GM12878 (cell line): ENCODE results near the gene GGN. TPM values are rescaled to one million over a fixed set of nuclear protein-coding genes. Genes with fewer than 3 reads are reported as not detected.

Experiments
- CBFB ChIP-seq: IDR thresholded peaks from 2 replicates; pipeline ENCODE4 v1.6.1; 2016; ENCODE audit warnings: antibody characterized with exemption, low read depth
- CEBPZ ChIP-seq: fragments of 150-350 bp; IDR thresholded peaks from 2 replicates; pipeline ENCODE4 v1.6.1; 2016; ENCODE audit warnings: low read depth, low read length
- CTCF ChIP-seq, 3 experiments: IDR thresholded peaks in 2 of 3; conservative IDR thresholded peaks in 1 of 3; 2 replicates each; pipeline ENCODE4 v1.5.1; 2011; ENCODE audit warnings: low read depth in 3 of 3, low read length in 3 of 3, mild to moderate bottlenecking in 3 of 3, control low read depth in 2 of 3, moderate library complexity in 2 of 3, inconsistent platforms in 1 of 3, mixed read lengths in 1 of 3; ENCODE audit not compliant: control insufficient read depth in 2 of 3, insufficient read depth in 1 of 3; ENCODE audit errors: extremely low read depth in 1 of 3
- HCFC1 ChIP-seq: fragments of 150-350 bp; IDR thresholded peaks from 2 replicates; pipeline ENCODE4 v1.6.1; 2014; ENCODE audit warnings: low read length
- IKZF1 ChIP-seq: fragments of 450-650 bp; conservative IDR thresholded peaks from 2 replicates; pipeline ENCODE4 v1.6.1; 2017; ENCODE audit warnings: antibody characterized with exemption, mild to moderate bottlenecking
- MLLT1 ChIP-seq: fragments of 450-650 bp; IDR thresholded peaks from 2 replicates; pipeline ENCODE4 v1.6.1; 2016; ENCODE audit warnings: mild to moderate bottlenecking
- RBBP5 ChIP-seq: fragments of 200-600 bp; sonication (generic); conservative IDR thresholded peaks from 2 replicates; pipeline ENCODE4 v1.6.1; 2016
- SPI1 ChIP-seq: IDR thresholded peaks from 2 replicates; pipeline ENCODE4 v1.6.1; 2011; ENCODE audit warnings: low read depth, mild to moderate bottlenecking, low read length, moderate library complexity, borderline replicate concordance; ENCODE audit not compliant: insufficient read depth
- SUPT20H ChIP-seq: IDR thresholded peaks from 2 replicates; pipeline ENCODE4 v1.6.1; 2011; ENCODE audit warnings: low read depth, mild to moderate bottlenecking, low read length, moderate library complexity, borderline replicate concordance; ENCODE audit not compliant: control insufficient read depth
- TBL1XR1 ChIP-seq: IDR thresholded peaks from 2 replicates; pipeline ENCODE4 v1.6.1; 2012; ENCODE audit warnings: low read depth, low read length, improper control_type of control experiment
- YBX1 ChIP-seq: fragments of 450-650 bp; IDR thresholded peaks from 2 replicates; pipeline ENCODE4 v1.6.1; 2016; ENCODE audit warnings: antibody characterized with exemption
- ZNF592 ChIP-seq: fragments of 450-650 bp; IDR thresholded peaks from 2 replicates; pipeline ENCODE4 v1.6.1; 2017; ENCODE audit warnings: mild to moderate bottlenecking, moderate library complexity
- polyA plus RNA-seq, 11 experiments: library from polyadenylated mRNA; depleted of rRNA in 4 of 11; unstranded in 6 of 11; stranded (reverse) in 5 of 11; fragments of >200 nt; fragmentation: Nextera tagmentation in 4 of 11; fragmentation: Illumina TruSeq in 1 of 11; extraction: Ambion mirVana in 4 of 11; extraction: Trizol in 1 of 11; gene quantifications; 1 replicate in 1 of 11; 2 replicates in 10 of 11; pipeline versions ENCODE4 v1.2.1 to v1.2.3, GENCODE V29; 2011 to 2016; ENCODE audit warnings: inconsistent platforms in 2 of 11, missing spikeins in 2 of 11, low read depth in 1 of 11
- total RNA-seq, 4 experiments: library from RNA; depleted of rRNA in 3 of 4; stranded (reverse); fragments of >200 nt in 3 of 4; fragmentation: Illumina TruSeq in 1 of 4; extraction: Trizol in 1 of 4; gene quantifications; 2 replicates each; pipeline versions ENCODE4 v1.2.1 to v1.2.3, GENCODE V29; 2013 to 2021
- TF ChIP-seq, protein P1 (sequence below): fragments of 450-650 bp; IDR thresholded peaks from 2 replicates; pipeline ENCODE4 v1.6.1; 2018; ENCODE audit warnings: borderline replicate concordance, mild to moderate bottlenecking; ENCODE audit not compliant: partially characterized antibody

The GGN gene
- total and polyA plus RNA-seq, 10 of the 15 experiments (the other 5 are each of a cell fraction or from before 2014, with no cell fraction given), result not detected

DNA sequence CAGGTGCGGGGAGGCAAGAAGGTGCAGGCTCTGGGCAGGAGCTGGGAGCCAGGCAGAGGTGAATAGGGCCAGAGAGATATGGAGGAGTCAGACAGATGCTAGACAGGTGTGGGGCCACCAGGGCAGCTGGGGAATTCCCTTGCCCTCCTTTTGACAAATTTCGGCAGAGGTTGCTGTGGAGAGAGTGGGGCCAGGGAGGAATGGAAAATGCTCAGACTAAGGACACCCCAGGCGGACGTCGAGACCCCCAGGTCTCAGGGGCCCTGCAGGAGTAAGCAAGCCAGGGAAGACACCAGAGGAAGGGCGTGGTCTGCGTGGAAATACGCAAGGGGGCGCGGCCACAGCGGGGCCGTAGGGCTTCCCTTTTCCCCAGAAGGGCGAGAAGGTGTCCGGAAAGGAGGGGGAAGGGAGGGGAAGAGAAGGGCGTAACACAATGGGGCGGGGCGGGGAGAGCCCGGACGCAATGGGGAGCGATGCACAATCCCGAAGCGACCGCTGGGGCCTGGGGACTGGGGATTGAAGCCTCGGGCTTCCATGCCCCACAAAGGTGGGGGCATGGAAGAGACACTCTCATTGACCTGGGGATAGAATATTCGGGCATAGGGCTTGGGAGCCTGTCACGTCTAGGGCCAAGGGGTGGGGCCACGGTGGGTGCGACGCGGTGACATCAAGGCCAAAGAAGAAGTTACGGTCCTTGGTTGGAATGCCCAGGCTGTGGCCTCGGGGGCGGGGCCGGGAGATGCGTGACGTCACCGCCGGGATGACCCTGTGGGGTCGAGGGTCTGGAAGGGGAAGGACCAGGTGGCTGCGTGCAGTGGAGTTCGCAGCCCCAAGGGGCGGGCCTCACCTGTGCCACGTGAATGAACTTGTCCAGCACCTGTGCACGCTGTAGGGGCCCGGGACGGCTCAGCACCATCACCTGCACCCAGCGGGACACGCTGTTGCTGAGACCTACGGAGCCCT lies 30.0 kb upstream of the GGN start (continued):
- TF ChIP-seq ZNF592, result no peak
- TF ChIP-seq, protein P1, sequence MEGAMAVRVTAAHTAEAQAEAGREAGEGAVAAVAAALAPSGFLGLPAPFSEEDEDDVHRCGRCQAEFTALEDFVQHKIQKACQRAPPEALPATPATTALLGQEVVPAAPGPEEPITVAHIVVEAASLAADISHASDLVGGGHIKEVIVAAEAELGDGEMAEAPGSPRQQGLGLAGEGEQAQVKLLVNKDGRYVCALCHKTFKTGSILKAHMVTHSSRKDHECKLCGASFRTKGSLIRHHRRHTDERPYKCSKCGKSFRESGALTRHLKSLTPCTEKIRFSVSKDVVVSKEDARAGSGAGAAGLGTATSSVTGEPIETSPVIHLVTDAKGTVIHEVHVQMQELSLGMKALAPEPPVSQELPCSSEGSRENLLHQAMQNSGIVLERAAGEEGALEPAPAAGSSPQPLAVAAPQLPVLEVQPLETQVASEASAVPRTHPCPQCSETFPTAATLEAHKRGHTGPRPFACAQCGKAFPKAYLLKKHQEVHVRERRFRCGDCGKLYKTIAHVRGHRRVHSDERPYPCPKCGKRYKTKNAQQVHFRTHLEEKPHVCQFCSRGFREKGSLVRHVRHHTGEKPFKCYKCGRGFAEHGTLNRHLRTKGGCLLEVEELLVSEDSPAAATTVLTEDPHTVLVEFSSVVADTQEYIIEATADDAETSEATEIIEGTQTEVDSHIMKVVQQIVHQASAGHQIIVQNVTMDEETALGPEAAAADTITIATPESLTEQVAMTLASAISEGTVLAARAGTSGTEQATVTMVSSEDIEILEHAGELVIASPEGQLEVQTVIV, result no peak
- TF ChIP-seq CTCF (IDR thresholded peaks at IDR 0.05 in 2 of 3, conservative IDR thresholded peaks at IDR 0.05 in 1 of 3; ENCODE audit: control insufficient read depth in 2 of 3, extremely low read depth in 1 of 3, insufficient read depth in 1 of 3, low read depth in 3 of 3, low read length in 3 of 3), result peak in 1 of 3 experiments; percentile 1; a peak in 1 of 6 replicates
- no peak for TF ChIP-seq YBX1
- TF ChIP-seq SUPT20H, result no peak
- no peak for TF ChIP-seq HCFC1
- peak; percentile 44; the same call in 1 of the 2 replicates for TF ChIP-seq SPI1
- TF ChIP-seq TBL1XR1, result no peak
- no peak for TF ChIP-seq CEBPZ
- TF ChIP-seq CBFB, result no peak
- TF ChIP-seq IKZF1, result peak; percentile 26; the same call in 1 of the 2 replicates
- no peak for TF ChIP-seq MLLT1
- TF ChIP-seq RBBP5, result no peak
